ENCODE measurements around the gene ZNF211. TPM values are rescaled to one million over a fixed set of nuclear protein-coding genes. Genes with fewer than 3 reads are reported as not detected.

ZNF211 gene
- total RNA-seq, 1 experiment from 2014 or later = 17.6 TPM

DNA sequence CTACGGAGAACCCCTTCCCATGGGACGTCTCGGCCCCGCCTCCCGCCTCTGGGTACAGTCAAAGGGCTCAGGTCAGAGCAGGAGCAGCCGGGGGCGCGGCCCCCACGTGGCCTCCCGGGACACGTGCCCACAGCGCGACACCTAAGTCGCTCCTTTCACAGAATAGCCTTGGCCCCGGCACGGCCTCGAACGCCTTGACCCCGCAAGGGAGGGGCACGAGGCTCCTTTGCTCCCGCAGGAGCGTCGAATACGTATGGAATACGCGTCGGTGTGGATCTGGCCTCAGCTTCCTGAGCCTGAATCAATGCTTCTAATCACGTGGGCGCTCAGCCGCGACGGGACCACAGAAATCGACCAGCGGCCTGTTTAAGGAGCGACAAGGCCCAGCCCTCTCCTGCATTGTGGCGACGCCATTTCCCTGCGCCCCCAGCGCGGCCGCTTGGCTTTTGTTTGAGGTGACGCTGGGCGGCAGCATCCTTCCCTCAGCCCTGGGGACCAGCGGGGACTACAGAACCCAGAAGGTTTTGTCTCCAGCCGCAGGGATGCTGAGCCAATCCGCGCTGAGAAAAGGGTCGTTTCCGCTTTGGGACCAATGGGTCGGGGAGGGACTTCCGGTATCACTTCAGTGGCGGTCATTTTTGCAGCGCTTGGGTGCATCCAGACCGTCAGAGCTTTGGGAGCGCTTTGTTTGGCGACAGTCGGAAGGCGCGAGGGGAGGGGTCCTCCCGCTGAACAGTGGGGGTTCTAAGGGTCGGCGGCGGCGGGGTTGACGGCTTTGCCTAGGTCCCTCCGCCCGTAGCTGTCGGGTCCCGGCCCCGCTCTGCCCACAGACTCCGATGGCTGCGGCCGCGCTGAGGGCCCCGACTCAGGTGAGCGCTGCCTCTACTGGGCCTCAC, 49.2 kb upstream of the ZNF211 start, which contains the start of gene ZIK1 (continued):
- TF ChIP-seq, protein P1, sequence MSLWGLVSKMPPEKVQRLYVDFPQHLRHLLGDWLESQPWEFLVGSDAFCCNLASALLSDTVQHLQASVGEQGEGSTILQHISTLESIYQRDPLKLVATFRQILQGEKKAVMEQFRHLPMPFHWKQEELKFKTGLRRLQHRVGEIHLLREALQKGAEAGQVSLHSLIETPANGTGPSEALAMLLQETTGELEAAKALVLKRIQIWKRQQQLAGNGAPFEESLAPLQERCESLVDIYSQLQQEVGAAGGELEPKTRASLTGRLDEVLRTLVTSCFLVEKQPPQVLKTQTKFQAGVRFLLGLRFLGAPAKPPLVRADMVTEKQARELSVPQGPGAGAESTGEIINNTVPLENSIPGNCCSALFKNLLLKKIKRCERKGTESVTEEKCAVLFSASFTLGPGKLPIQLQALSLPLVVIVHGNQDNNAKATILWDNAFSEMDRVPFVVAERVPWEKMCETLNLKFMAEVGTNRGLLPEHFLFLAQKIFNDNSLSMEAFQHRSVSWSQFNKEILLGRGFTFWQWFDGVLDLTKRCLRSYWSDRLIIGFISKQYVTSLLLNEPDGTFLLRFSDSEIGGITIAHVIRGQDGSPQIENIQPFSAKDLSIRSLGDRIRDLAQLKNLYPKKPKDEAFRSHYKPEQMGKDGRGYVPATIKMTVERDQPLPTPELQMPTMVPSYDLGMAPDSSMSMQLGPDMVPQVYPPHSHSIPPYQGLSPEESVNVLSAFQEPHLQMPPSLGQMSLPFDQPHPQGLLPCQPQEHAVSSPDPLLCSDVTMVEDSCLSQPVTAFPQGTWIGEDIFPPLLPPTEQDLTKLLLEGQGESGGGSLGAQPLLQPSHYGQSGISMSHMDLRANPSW (CRISPR knock-in tag; conservative IDR thresholded peaks at IDR 0.05; ENCODE audit: low read depth) = no peak
- peak; percentile 93 for TF ChIP-seq ESRRA (CRISPR knock-in tag; IDR thresholded peaks at IDR 0.05; ENCODE audit: borderline replicate concordance)
- TF ChIP-seq, protein P2, sequence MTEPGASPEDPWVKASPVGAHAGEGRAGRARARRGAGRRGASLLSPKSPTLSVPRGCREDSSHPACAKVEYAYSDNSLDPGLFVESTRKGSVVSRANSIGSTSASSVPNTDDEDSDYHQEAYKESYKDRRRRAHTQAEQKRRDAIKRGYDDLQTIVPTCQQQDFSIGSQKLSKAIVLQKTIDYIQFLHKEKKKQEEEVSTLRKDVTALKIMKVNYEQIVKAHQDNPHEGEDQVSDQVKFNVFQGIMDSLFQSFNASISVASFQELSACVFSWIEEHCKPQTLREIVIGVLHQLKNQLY (CRISPR knock-in tag; IDR thresholded peaks at IDR 0.05) = peak; percentile 80; the same call in 1 of the 2 replicates
- TF ChIP-seq IRF2 (CRISPR knock-in tag; IDR thresholded peaks at IDR 0.05; ENCODE audit: borderline replicate concordance, low read depth) = 0 out of 2 replicates have a peak, but pooled peaks have one; percentile 79
- no peak for TF ChIP-seq ZNF671 (CRISPR knock-in tag; IDR thresholded peaks at IDR 0.05)
- TF ChIP-seq JUN (CRISPR knock-in tag; IDR thresholded peaks at IDR 0.05) = peak; percentile 96; the same call in 1 of the 2 replicates
- peak; percentile 96 for TF ChIP-seq ZNF232 (CRISPR knock-in tag; IDR thresholded peaks at IDR 0.05)
- TF ChIP-seq, protein P3, sequence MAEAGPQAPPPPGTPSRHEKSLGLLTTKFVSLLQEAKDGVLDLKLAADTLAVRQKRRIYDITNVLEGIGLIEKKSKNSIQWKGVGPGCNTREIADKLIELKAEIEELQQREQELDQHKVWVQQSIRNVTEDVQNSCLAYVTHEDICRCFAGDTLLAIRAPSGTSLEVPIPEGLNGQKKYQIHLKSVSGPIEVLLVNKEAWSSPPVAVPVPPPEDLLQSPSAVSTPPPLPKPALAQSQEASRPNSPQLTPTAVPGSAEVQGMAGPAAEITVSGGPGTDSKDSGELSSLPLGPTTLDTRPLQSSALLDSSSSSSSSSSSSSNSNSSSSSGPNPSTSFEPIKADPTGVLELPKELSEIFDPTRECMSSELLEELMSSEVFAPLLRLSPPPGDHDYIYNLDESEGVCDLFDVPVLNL (CRISPR knock-in tag; IDR thresholded peaks at IDR 0.05; ENCODE audit: borderline replicate concordance, low read depth) = peak; percentile 93
- TF ChIP-seq, protein P4, sequence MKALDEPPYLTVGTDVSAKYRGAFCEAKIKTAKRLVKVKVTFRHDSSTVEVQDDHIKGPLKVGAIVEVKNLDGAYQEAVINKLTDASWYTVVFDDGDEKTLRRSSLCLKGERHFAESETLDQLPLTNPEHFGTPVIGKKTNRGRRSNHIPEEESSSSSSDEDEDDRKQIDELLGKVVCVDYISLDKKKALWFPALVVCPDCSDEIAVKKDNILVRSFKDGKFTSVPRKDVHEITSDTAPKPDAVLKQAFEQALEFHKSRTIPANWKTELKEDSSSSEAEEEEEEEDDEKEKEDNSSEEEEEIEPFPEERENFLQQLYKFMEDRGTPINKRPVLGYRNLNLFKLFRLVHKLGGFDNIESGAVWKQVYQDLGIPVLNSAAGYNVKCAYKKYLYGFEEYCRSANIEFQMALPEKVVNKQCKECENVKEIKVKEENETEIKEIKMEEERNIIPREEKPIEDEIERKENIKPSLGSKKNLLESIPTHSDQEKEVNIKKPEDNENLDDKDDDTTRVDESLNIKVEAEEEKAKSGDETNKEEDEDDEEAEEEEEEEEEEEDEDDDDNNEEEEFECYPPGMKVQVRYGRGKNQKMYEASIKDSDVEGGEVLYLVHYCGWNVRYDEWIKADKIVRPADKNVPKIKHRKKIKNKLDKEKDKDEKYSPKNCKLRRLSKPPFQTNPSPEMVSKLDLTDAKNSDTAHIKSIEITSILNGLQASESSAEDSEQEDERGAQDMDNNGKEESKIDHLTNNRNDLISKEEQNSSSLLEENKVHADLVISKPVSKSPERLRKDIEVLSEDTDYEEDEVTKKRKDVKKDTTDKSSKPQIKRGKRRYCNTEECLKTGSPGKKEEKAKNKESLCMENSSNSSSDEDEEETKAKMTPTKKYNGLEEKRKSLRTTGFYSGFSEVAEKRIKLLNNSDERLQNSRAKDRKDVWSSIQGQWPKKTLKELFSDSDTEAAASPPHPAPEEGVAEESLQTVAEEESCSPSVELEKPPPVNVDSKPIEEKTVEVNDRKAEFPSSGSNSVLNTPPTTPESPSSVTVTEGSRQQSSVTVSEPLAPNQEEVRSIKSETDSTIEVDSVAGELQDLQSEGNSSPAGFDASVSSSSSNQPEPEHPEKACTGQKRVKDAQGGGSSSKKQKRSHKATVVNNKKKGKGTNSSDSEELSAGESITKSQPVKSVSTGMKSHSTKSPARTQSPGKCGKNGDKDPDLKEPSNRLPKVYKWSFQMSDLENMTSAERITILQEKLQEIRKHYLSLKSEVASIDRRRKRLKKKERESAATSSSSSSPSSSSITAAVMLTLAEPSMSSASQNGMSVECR (CRISPR knock-in tag; IDR thresholded peaks at IDR 0.05; ENCODE audit: borderline replicate concordance) = peak; percentile 99
- TF ChIP-seq, protein P5, sequence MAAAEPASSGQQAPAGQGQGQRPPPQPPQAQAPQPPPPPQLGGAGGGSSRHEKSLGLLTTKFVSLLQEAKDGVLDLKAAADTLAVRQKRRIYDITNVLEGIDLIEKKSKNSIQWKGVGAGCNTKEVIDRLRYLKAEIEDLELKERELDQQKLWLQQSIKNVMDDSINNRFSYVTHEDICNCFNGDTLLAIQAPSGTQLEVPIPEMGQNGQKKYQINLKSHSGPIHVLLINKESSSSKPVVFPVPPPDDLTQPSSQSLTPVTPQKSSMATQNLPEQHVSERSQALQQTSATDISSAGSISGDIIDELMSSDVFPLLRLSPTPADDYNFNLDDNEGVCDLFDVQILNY (CRISPR knock-in tag; IDR thresholded peaks at IDR 0.05) = peak; percentile 91
- TF ChIP-seq, protein P6, sequence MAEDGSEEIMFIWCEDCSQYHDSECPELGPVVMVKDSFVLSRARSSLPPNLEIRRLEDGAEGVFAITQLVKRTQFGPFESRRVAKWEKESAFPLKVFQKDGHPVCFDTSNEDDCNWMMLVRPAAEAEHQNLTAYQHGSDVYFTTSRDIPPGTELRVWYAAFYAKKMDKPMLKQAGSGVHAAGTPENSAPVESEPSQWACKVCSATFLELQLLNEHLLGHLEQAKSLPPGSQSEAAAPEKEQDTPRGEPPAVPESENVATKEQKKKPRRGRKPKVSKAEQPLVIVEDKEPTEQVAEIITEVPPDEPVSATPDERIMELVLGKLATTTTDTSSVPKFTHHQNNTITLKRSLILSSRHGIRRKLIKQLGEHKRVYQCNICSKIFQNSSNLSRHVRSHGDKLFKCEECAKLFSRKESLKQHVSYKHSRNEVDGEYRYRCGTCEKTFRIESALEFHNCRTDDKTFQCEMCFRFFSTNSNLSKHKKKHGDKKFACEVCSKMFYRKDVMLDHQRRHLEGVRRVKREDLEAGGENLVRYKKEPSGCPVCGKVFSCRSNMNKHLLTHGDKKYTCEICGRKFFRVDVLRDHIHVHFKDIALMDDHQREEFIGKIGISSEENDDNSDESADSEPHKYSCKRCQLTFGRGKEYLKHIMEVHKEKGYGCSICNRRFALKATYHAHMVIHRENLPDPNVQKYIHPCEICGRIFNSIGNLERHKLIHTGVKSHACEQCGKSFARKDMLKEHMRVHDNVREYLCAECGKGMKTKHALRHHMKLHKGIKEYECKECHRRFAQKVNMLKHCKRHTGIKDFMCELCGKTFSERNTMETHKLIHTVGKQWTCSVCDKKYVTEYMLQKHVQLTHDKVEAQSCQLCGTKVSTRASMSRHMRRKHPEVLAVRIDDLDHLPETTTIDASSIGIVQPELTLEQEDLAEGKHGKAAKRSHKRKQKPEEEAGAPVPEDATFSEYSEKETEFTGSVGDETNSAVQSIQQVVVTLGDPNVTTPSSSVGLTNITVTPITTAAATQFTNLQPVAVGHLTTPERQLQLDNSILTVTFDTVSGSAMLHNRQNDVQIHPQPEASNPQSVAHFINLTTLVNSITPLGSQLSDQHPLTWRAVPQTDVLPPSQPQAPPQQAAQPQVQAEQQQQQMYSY (CRISPR knock-in tag; IDR thresholded peaks at IDR 0.05) = peak; percentile 79
- TF ChIP-seq, protein P7, sequence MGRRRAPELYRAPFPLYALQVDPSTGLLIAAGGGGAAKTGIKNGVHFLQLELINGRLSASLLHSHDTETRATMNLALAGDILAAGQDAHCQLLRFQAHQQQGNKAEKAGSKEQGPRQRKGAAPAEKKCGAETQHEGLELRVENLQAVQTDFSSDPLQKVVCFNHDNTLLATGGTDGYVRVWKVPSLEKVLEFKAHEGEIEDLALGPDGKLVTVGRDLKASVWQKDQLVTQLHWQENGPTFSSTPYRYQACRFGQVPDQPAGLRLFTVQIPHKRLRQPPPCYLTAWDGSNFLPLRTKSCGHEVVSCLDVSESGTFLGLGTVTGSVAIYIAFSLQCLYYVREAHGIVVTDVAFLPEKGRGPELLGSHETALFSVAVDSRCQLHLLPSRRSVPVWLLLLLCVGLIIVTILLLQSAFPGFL (CRISPR knock-in tag; IDR thresholded peaks at IDR 0.05; ENCODE audit: borderline replicate concordance) = no peak
- no peak for TF ChIP-seq GRHL2 (CRISPR knock-in tag; IDR thresholded peaks at IDR 0.05; ENCODE audit: insufficient replicate concordance, severe bottlenecking)
- TF ChIP-seq, protein P8, sequence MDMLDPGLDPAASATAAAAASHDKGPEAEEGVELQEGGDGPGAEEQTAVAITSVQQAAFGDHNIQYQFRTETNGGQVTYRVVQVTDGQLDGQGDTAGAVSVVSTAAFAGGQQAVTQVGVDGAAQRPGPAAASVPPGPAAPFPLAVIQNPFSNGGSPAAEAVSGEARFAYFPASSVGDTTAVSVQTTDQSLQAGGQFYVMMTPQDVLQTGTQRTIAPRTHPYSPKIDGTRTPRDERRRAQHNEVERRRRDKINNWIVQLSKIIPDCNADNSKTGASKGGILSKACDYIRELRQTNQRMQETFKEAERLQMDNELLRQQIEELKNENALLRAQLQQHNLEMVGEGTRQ (CRISPR knock-in tag; IDR thresholded peaks at IDR 0.05) = peak; percentile 89
- TF ChIP-seq ZNF263 (CRISPR knock-in tag; IDR thresholded peaks at IDR 0.05; ENCODE audit: low read depth) = peak; percentile 62; the same call in 1 of the 2 replicates
- peak; percentile 78 for TF ChIP-seq ZBTB21 (CRISPR knock-in tag; IDR thresholded peaks at IDR 0.05; ENCODE audit: borderline replicate concordance)

All from WTC11 (cell line).